AG09319 (cell line): Measurements from ENCODE around the gene NIT1.

Source experiments
- DNase-seq: peaks from one replicate; pipeline ENCODE4 v3.0.0-alpha.2; 2010; ENCODE audit warnings: low read depth; ENCODE audit errors: extremely low read depth
- CTCF ChIP-seq: IDR thresholded peaks from 2 replicates; pipeline ENCODE4 v1.5.1; 2011; ENCODE audit warnings: low read depth, mild to moderate bottlenecking, inconsistent platforms, low read length, moderate library complexity

The NIT1 gene, protein sequence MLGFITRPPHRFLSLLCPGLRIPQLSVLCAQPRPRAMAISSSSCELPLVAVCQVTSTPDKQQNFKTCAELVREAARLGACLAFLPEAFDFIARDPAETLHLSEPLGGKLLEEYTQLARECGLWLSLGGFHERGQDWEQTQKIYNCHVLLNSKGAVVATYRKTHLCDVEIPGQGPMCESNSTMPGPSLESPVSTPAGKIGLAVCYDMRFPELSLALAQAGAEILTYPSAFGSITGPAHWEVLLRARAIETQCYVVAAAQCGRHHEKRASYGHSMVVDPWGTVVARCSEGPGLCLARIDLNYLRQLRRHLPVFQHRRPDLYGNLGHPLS

DNA sequence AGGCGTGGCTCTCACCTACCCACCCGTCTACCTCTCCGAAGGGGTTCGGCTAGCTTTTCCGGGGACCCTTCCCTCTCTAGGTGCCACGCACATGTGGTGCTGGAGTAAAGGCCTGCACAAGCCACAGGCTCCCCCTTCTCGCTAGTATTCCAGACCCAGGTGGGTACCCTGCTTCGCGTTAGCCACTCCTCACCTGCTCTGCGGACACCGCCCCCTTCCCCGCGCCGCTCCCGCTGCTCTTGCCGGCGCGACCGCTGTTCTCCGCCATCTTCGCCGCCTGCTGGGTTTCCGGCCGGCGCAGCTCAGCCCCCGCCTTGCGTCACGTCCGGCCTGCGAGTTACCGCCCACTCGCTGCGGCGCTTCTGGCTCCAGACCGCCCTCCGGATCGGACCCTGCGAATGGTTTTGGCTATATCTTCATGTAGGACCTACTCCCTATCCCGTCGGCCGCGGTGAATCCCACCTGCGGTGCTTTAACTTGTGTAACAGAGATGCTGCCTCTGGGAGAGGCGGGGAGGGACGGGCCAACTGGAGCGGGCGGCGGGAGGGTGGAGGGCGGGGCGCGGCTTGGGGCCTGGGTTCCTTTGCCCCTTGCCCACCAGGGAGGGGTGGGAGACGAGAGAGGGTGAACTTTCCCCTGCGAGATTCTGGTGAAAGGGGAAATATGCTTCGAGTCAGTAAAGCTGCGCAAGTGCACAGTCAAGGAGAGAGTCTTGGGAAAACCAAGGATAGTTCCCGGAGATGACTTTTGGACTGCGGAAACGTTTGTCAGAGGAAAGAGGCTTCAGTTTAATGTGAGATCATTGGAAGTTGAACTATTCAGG lies at the start of gene NIT1, which contains the start of gene PFDN2:
Gene NIT1, plus strand, starts transcription at position 347 of the 823 bp plus-strand sequence. Its CDS starts 72 bp downstream, at position 419.
Gene PFDN2, minus strand, starts transcription at position 279 of the 823 bp plus-strand sequence. Its CDS starts 11 bp downstream, at position 268.
- no peak for TF ChIP-seq CTCF

DNA sequence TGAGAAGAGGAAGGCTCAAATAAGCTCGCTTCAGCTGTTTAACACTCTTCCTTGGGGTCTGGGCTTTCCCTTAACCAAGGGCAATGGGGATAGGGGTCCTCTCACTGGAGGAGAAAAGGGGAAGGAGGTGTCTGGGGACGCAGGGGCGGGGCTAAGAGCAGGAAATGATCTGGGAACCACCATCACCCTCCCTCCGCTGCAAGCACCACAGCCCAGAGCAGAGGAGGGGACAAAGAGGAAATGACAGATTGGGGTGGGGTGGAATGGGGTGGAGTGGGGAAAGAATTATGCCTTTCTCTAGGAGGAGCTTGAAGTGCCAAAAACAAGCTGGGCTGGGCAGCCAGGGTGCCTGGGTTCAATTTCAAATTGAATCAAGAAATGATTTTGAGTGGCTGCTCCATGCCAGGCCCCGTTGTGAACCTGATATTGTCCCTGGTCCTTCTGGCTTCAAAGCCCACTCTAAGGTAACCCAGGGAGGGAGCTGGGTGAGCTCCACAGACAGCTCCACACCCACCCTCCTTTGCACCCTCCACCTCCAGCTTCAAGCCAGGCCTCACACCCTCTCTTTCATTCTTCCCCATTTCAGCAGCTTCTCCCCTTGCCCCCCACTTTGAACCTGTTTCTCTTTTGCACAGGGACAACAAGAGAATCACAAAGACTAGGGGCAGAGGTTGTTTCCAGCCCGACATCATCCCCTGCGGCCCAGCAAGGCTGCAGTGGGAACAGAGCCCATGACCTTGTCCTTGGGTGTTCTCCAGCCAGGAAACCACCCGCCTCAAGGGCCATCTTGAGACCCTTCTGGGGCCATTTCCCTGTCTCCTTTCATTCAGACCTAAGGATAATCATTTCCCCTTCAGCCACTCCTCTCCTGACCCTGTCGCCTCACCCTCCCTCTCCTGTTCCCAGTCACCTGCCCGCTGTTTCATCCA lies 49.3 kb upstream of the NIT1 start:
- no peak for TF ChIP-seq CTCF

More for the DNA sequence above, at the start of gene NIT1, which contains the start of gene PFDN2:
- DNase-seq: no peak

GRCh38 chr1:161069241-161069640 lies 48.7 kb upstream of the NIT1 start:
- TF ChIP-seq CTCF: no peak
- DNase-seq: no peak

More for the DNA sequence above, 49.3 kb upstream of the NIT1 start:
- DNase-seq: no peak

DNA sequence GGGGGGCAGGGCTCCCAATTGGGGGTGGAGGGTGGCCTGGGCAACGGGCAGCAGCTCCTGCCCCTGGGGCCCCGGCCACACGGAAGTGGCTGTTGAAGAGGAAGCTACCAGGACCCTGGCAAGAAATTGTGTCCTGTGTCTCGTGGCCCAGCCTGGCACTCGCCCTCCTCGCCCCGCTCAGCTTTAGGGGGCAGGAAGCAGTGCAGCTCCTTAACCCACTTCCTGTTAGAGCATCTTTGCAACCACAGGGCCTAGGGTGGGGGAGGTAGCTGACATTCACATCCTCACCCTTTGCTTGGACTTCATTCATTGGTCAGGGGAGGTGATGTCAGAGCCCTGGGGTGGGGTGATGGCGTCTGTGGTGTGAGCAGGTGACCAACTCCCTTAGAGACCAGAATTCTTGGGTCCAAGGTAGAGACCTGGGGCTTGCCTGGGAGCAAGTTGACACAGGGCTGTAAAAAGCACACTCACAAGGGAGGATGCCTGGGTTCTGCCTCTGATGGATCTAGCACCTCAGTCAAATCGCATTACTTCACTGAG lies 48.1 kb upstream of the NIT1 start, which contains the start of gene ARHGAP30:
Gene ARHGAP30, minus strand, starts transcription at position 161 of the 540 bp plus-strand sequence. CDS start 267 bp downstream, outside the sequence.
- TF ChIP-seq CTCF: no peak
- DNase-seq: no peak

GRCh38 chr1:161070761-161071160 lies 47.1 kb upstream of the NIT1 start:
- TF ChIP-seq CTCF: no peak
- DNase-seq: no peak

DNA sequence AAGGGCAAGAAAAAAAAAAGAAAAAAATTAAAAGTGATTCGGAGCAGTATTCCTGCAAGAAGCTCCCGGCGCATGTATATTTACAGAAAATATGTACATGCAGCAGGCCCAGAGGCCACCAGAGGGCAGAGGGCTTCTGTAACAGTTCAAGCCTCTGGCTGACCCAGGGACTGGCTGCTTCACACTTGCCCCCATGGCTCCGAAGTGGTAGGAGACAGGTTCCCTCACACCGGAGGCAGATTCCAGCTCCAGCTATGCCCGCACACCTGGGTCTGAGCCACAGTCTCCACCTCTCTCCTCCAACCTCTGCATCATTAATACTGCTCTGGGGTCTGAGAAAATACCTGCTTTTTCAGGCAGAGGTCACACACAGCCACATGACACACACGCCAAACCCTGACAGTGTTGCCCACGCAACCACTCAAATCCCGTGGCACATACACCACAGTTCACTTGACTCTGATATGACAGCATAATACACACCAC lies 46.0 kb upstream of the NIT1 start:
- peak; percentile 14 for DNase-seq
- TF ChIP-seq CTCF: peak; percentile 60
